Measurements from ENCODE around the gene RALA.

The RALA gene

GRCh38 chr7:39754326-39755120, 131.2 kb downstream of the RALA start:
- no peak for TF ChIP-seq CTCF (conservative IDR thresholded peaks at IDR 0.05; ENCODE audit: low read depth, low read length)
- Histone ChIP-seq H3K9ac (no peak overlapping the region), H3K4me2 (no peak overlapping the region), H3K36me3 (ENCODE audit: insufficient read depth) (no peaks in the 10 kb centered on the region; the same call in 1 of the 2 replicates), H4K20me1 (ENCODE audit: insufficient read depth) (no peaks in the 10 kb centered on the region), H3K27ac (no peak overlapping the region), H2AFZ (ENCODE audit: low read depth) (no peak overlapping the region), H3K4me3 (IDR thresholded peaks at IDR 0.05; ENCODE audit: insufficient read depth, low read depth, low read length) (no peak overlapping the region), H3K27me3 (ENCODE audit: insufficient read depth, low read depth) (no peaks in the 10 kb centered on the region), H3K4me1 (ENCODE audit: low read depth, poor library complexity, severe bottlenecking) (no peaks in the 10 kb centered on the region), H3K79me2 (ENCODE audit: insufficient read depth, low read depth) (no peaks in the 10 kb centered on the region)

- TF ChIP-seq CTCF (conservative IDR thresholded peaks at IDR 0.05; ENCODE audit: low read depth, low read length): no peak
- H3K4me1 ChIP-seq (ENCODE audit: low read depth, poor library complexity, severe bottlenecking): no peaks in the 10 kb centered on the region
- H3K27ac ChIP-seq: no peak overlapping the region
Measured at GRCh38 chr7:39757604-39758003, 134.2 kb downstream of the RALA start.

More at GRCh38 chr7:39757604-39758003, 134.2 kb downstream of the RALA start:
- H3K9ac ChIP-seq: no peak overlapping the region
- no peaks in the 10 kb centered on the region for H3K27me3 ChIP-seq (ENCODE audit: insufficient read depth, low read depth)
- no peaks in the 10 kb centered on the region for H4K20me1 ChIP-seq (ENCODE audit: insufficient read depth)
- no peak overlapping the region for H3K4me2 ChIP-seq
- no peak overlapping the region for H3K4me3 ChIP-seq (IDR thresholded peaks at IDR 0.05; ENCODE audit: insufficient read depth, low read depth, low read length)
- H3K36me3 ChIP-seq (ENCODE audit: insufficient read depth): no peaks in the 10 kb centered on the region; the same call in 1 of the 2 replicates
- H2AFZ ChIP-seq (ENCODE audit: low read depth): no peak overlapping the region
- no peaks in the 10 kb centered on the region for H3K79me2 ChIP-seq (ENCODE audit: insufficient read depth, low read depth)

All from KMS-11 (cell line).